Fibroblast of peridontal ligament (primary cell): ENCODE results near the gene PANX2.
"Not testable (repeated sequence)": the region's sequence is repeated elsewhere in the genome, so short reads cannot be mapped to it uniquely, and the experiment has no call there.

ENCODE experiments used
- DNase-seq: peaks from one replicate; pipeline ENCODE4 v3.0.0-alpha.2; 2010; ENCODE audit errors: extremely low read depth

The PANX2 gene

GRCh38 chr22:50199251-50199721, 28.8 kb downstream of the PANX2 start:
- DNase-seq, result no peak

DNA sequence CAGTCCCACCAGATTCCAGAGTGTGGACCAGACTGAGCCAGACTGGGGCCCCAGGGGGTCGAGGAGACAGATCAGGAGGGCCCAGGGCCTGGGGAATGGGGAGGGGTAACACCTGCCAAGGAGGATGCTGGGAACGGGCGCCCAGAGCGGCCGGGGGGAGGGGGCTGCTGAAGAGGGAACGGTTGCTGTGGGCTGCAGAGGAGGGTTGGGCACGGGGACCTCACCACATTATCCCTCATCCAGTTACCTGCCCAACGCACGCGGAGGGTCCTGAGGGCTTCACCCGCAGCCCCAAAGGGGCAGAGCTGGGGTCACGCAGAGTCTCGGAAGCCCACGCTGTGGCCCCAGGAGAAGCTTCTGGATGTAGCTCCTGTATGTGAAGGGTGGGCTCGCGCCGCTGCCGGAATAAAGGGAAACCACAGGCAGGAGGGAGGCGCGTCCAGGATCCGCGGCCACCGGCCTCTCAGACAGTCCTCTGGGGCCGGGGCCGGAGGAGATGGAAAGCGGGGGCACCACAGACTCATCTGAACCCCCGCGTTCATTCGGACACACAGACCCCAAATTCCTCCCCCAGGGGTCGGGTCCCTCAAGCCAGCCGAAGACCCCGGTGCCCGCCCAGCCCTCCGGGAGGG, 29.4 kb downstream of the PANX2 start:
- no peak for DNase-seq

DNA sequence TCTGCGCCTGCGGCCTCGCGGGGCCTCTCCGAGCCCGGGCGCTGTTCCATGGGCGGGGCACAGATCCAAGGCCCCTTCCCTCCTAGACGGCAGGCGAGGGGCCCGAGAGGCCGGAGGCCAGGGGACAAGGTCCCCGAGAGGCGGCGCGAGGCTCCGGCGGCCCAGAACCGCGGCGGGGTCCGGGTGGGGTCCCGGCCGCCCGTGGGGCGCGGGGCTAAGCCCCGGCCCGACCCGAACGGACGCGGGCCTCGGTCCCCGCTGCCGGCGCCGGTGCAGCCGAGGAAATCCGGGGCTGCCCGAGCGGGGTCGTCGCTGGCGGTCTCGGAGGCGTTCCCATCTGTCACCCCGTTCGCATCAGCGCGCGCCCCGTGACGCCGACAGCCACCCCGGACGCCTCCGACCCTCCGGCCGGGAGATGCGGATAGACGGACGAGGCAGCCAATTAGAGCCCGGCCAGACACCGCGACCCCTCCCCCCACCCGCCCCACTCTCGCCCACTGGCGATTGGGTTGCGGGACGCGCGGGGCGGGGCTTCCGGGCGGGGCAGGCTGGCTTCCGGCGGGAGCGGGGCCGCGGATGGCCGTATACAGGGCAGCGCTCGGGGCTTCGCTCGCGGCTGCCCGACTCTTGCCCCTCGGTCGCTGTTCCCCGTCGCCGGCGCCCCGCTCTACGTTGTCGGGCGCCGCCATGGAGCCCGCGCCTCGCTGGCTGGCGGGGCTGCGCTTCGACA, 30.1 kb downstream of the PANX2 start, which contains the start of gene SELENOO:
SELENOO (plus strand) TSS at position 551 of the 730 bp plus-strand sequence; CDS start at position 577, 26 bp downstream.
- peak; percentile 74 for DNase-seq

GRCh38 chr22:50201191-50202129, 30.9 kb downstream of the PANX2 start:
- DNase-seq, result no peak

DNA sequence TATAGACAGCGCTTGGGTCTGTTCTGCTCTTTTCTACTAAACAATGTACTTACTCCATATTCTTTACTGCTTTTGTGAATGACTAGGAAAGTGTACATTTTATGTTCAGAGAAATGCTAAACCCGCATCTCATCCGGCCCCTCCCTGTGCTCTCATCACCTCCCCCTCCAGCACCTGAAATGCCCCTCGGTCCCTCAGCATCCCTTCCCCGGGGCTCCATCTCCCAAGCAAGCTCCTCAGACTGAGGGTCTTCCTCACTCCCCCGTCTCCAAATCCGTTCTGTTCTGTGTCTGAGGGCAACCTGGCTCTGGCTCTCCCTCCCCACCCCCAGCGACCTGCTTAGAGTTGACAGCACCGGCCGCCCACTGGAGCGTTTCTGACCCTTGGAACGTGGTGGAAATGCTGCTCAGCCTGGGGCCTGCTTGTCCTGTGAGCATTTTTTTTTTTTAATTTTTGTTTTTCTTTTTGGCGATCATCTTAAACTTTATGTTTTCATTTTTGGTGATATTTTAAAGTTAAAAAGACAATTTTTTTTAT, 31.7 kb downstream of the PANX2 start:
- DNase-seq, result no peak

DNA sequence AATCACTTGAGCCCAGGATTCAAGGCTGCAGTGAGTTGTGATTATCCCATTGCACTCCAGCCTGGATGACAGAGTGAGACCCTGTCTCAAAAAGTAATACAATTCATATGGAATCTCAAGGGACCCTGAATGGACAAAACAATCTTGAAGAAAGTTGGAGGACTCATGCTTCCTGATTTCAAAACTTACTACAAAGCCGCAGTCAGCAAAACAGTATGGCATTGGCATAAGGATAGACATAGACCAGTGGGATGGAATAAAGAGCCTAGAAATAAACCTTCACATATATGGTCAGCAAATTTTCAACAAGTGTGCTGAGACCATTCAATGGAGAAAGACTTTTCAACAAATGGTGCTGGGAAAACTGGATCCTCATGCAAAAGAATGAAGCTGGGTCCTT, 32.8 kb downstream of the PANX2 start:
- DNase-seq, result no peak

DNA sequence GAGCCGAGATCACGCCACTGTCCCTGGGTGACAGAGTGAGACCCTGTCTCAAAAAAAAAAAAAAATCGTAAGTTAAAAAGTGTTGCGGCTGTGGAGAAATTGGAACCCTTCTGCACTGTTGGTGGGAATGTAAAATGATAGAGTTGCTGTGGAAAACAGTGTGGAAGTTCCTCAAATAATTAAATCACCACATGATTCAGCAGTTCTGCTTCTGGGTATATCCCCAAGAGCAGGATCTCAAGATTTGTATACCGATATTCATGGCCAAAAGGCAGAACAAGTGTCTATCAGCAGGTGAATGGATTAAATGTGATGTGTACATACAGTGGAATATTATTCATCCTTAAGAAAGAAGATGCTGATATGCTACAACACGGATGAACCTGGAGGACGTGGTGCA, 34.0 kb downstream of the PANX2 start:
- DNase-seq, result no peak

- not testable (repeated sequence) for DNase-seq
Measured at GRCh38 chr22:50204998-50205397, 34.5 kb downstream of the PANX2 start.

GRCh38 chr22:50205781-50206569, 35.4 kb downstream of the PANX2 start:
- DNase-seq, result no peak

DNA sequence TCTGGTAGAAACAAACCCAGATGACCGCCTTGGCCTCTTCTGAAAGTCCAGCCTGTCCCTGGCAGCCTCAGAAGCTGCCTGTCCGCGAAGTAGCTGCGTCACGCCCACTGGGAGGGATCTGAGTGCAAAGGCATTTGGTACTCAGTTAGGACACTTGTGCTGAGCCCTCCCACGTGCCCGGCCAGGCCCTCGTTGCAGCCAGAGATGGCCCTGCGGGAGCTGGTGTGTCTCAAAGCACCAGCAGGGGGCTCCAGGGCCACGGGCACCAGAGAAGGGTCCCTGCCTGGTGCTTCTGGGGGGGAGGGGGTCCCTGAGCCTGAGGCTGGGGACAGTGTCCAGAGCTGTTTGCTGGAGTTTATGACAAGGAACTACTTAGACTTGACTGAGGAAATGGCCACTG, 36.1 kb downstream of the PANX2 start:
- peak; percentile 20 for DNase-seq

DNA sequence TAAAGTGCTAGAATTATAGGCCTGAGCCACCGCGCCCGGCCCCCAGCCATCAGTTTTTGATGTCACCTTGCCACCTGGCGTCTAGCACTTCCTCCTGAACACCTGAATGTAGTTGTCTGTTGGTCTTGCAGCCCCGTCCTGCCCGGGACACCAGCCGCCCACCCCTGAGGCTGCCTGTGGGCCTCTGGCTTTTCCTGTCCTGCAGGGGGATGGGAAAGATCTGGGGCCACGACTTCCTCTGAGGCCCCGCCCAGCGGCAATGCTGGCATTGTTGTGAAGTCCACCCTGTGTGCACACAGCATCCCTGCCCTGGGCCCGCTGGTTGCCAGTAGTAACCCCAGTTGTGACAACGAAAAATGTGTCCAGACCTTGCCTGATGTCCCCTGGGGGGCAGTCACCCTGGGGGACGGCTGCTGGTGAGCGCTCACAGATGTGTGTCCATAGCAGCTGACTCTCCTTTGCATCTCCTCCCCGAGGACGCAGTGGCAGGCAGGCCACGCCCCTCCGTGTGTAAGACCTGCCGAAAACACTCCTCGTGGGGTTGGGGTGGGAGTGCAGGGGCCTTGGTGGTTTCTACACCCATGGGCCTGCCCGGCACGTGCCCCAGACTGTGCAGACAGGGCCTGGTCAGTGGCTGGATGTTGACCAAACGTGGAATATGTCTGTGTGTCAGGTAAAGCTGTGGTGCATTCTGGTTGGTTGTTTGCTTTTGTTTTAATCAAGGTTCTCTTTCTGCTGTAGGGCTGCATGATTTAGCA, 37.0 kb downstream of the PANX2 start:
- no peak for DNase-seq

DNA sequence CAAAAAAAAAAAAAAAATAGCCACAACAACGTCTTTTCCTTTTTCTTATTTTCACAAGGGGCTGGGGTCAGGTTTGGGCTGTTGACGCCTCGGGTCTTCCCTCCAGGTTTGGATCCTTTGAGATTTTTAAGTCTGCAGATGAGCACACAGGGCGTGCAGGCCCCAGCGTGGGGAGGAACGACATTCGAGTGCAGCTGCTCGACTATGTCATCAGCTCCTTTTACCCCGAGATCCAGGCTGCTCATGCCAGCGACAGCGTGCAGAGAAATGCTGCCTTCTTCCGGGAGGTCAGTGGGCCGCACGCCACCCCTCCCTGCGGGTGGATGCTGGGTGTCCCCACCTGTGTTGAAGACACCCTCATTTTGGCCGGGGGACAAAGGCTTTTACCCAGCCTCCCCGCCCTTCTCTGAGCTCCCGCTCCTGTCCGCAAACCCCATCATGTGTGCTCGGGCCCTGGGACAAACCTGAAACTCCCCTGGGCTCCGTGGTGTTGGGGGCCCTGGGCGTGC, 38.0 kb downstream of the PANX2 start:
- no peak for DNase-seq

- DNase-seq, result no peak
Measured at GRCh38 chr22:50208939-50209892, 38.7 kb downstream of the PANX2 start.

DNA sequence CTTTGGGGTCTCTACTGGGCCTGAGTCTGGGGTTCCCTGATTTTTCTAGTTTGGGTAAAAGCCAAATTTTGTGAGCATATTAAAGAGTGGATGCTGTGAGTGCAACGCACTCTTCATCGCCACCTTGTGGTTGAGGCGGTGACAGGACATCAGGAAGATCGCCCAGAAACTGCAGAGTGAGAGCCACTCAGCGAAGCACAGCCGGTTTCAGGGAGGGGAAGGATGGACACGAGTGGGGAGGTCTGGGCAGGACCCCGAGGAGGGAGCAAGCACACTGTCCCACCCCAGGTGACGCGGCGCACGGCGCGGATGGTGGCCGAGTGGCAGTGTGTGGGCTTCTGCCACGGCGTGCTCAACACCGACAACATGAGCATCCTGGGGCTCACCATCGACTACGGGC, 39.4 kb downstream of the PANX2 start:
- peak; percentile 68 for DNase-seq

DNA sequence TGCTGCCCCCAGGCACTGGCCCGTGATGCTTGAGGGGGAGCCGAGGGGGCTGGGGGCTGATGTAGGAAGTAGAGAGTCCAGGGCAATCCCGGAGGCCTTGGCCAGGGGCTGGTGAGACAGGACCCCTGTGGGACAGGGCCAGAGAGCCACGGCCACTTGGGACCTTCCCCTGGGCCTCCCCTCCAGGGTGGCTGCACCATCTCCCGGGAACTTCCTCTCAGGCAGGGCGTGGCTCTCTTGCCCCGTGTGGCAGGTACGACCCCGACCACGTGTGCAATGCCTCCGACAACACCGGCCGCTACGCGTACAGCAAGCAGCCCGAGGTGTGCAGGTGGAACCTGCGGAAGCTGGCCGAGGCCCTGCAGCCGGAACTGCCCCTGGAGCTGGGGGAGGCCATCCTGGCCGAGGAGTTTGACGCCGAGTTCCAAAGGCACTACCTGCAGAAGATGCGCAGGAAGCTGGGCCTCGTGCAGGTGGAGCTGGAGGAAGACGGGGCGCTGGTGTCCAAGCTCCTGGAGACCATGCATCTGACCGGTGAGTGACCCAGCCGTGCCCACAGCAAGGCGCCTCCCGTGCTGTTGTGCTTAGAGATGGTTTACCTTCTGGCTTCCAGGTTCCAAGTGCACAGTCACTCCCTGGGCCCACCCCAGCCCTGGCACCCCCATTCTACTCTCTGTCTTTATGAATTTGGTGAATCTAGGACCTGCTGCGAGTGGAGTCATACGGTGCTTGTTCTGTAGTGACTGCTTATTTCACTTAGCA, 40.0 kb downstream of the PANX2 start:
- no peak for DNase-seq

DNA sequence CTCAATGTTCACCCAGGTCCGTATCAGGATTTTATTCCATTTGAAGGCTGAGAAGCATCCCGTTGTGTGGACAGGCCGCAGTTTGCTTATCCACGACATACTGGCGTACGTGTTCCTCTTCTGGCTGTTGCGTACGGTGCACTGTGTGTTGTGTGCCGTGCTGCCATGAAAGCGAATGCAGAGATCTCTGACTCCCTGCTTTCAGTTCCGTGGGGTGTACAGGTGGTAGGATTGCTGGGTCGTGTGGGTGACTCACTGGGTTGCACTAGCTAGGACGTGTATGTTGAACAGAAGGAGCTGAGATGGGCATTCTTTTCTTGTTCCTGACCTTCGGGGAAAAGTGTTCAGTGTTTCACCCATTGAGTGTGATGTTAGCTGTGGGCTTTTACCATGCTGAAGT, 40.6 kb downstream of the PANX2 start:
- DNase-seq, result no peak

DNA sequence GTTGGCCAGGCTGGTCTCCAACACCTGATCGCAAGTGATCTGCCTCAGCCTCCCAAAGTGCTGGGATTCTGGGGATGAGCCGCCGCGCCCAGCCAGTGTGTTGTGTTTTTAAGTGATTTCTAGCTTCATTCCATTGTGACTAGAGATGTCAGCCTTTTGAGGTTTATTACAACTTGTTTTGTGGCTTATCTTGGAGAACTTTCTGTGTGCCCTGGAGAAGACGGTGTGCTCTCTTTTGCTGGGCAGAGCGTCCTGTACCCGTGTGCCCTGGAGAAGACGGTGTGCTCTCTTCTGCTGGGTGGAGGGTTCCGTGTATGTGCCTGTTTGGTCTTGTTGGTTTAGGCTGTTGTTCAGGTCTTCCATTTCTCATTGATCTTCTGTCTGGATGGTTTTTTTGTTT, 42.7 kb downstream of the PANX2 start:
- DNase-seq, result no peak
